HepG2 (cell line): ENCODE measurements around the gene EZH1. TPM values are rescaled to one million over a fixed set of nuclear protein-coding genes. Genes with fewer than 3 reads are reported as not detected.

Experiments used
- FOSL2 ChIP-seq: sonication (generic); formaldehyde crosslinking; IDR thresholded peaks from 2 replicates; pipeline ENCODE4 v1.4.0; 2020; ENCODE audit warnings: missing genetic modification reagents
- HHEX ChIP-seq: IDR thresholded peaks from 2 replicates; pipeline ENCODE4 v1.6.1; 2016; ENCODE audit warnings: control low read depth
- JUN ChIP-seq: sonication (generic); formaldehyde crosslinking; IDR thresholded peaks from 2 replicates; pipeline ENCODE4 v1.4.0; 2020; ENCODE audit warnings: mild to moderate bottlenecking, missing genetic modification reagents
- NFYB ChIP-seq: sonication (generic); formaldehyde crosslinking; IDR thresholded peaks from 2 replicates; pipeline ENCODE4 v1.4.0; 2020; ENCODE audit warnings: missing genetic modification reagents
- RAD21 ChIP-seq: fragments of 450-650 bp; formaldehyde crosslinking; IDR thresholded peaks from 2 replicates; pipeline ENCODE4 v1.5.0; 2020; ENCODE audit warnings: mild to moderate bottlenecking
- RAD51 ChIP-seq: fragments of 450-650 bp; IDR thresholded peaks from 2 replicates; pipeline ENCODE4 v1.6.1; 2016; ENCODE audit warnings: borderline replicate concordance
- RBM22 ChIP-seq: fragments of 200-400 bp; formaldehyde crosslinking; optimal IDR thresholded peaks from 2 replicates; pipeline ENCODE3; 2017; ENCODE audit warnings: mild to moderate bottlenecking, low read length, moderate library complexity
- RCOR2 ChIP-seq: IDR thresholded peaks from 2 replicates; pipeline ENCODE4 v1.6.1; 2016; ENCODE audit warnings: missing biosample characterization, missing genetic modification reagents
- SIN3A ChIP-seq: IDR thresholded peaks from 2 replicates; pipeline ENCODE4 v1.6.1; 2011; ENCODE audit warnings: low read depth, mild to moderate bottlenecking, control low read depth, low read length, borderline replicate concordance
- SNRNP70 ChIP-seq: fragments of 200-400 bp; formaldehyde crosslinking; IDR thresholded peaks from 2 replicates; pipeline ENCODE4 v1.6.1; 2017; ENCODE audit warnings: mild to moderate bottlenecking, low read depth, low read length, moderate library complexity
- STAG1 ChIP-seq: sonication (generic); formaldehyde crosslinking; IDR thresholded peaks from 2 replicates; pipeline ENCODE4 v1.4.0; 2020; ENCODE audit warnings: missing genetic modification reagents
- TOPORS ChIP-seq: sonication (generic); formaldehyde crosslinking; IDR thresholded peaks from 2 replicates; pipeline ENCODE4 v1.8.0; 2023; ENCODE audit warnings: mild to moderate bottlenecking, missing genetic modification reagents
- ZNF12 ChIP-seq: sonication (generic); formaldehyde crosslinking; IDR thresholded peaks from 2 replicates; pipeline ENCODE4 v1.5.0; 2020; ENCODE audit warnings: missing genetic modification reagents
- ZNF253 ChIP-seq: sonication (generic); formaldehyde crosslinking; IDR thresholded peaks from 2 replicates; pipeline ENCODE4 v1.8.0; 2022; ENCODE audit warnings: mild to moderate bottlenecking, missing genetic modification reagents, borderline replicate concordance
- ZNF619 ChIP-seq: sonication (generic); formaldehyde crosslinking; IDR thresholded peaks from 2 replicates; pipeline ENCODE4 v1.4.0; 2020; ENCODE audit warnings: mild to moderate bottlenecking, missing genetic modification reagents
- ZSCAN31 ChIP-seq: sonication (generic); formaldehyde crosslinking; IDR thresholded peaks from 2 replicates; pipeline ENCODE4 v1.5.0; 2020; ENCODE audit warnings: low read depth, mild to moderate bottlenecking, missing genetic modification reagents
- ZZZ3 ChIP-seq: sonication (generic); formaldehyde crosslinking; IDR thresholded peaks from 2 replicates; pipeline ENCODE4 v1.4.0; 2020; ENCODE audit warnings: missing genetic modification reagents, mild to moderate bottlenecking, borderline replicate concordance
- polyA plus RNA-seq, 8 experiments: library from polyadenylated mRNA; depleted of rRNA in 3 of 8; stranded (reverse) in 7 of 8; unstranded in 1 of 8; fragments of >200 nt; fragmentation: Illumina TruSeq in 4 of 8; extraction: Trizol in 4 of 8; gene quantifications; 2 replicates each; pipeline versions ENCODE4 v1.2.1 to v1.2.3, GENCODE V29; 2011 to 2016; ENCODE audit warnings: low read depth in 4 of 8, missing spikeins in 1 of 8, mixed read lengths in 1 of 8; ENCODE audit not compliant: insufficient read depth in 1 of 8
- total RNA-seq, 5 experiments: library from RNA; depleted of rRNA; stranded (reverse); fragments of >200 nt; fragmentation: Illumina TruSeq; extraction: Trizol; gene quantifications; 2 replicates each; pipeline ENCODE4 v1.2.3, GENCODE V29; 2016; ENCODE audit warnings: low read depth in 1 of 5
- TF ChIP-seq, protein P1 (sequence below), 2 experiments: fragments of 450-650 bp in 1 of 2; sonication (generic) in 1 of 2; formaldehyde crosslinking in 1 of 2; IDR thresholded peaks; 2 replicates each; pipeline versions ENCODE4 v1.6.1 to v1.8.0; 2016 to 2022; ENCODE audit warnings: antibody characterized with exemption in 1 of 2, mild to moderate bottlenecking in 1 of 2, missing genetic modification reagents in 1 of 2
- TF ChIP-seq, protein P2 (sequence below): sonication (generic); formaldehyde crosslinking; IDR thresholded peaks from 2 replicates; pipeline ENCODE4 v1.8.1; 2023; ENCODE audit warnings: missing genetic modification reagents, mild to moderate bottlenecking, borderline replicate concordance
- TF ChIP-seq, protein P3 (sequence below): sonication (generic); formaldehyde crosslinking; IDR thresholded peaks from 2 replicates; pipeline ENCODE4 v1.4.0; 2020; ENCODE audit warnings: mild to moderate bottlenecking, missing genetic modification reagents
- TF ChIP-seq, protein P4 (sequence below): IDR thresholded peaks from 2 replicates; pipeline ENCODE4 v1.6.1; 2016

EZH1 gene
- total and polyA plus RNA-seq, 2 of the 13 experiments (the other 11 are each of a cell fraction or from before 2014, with no cell fraction given), result 11.6 to 24.0 TPM

DNA sequence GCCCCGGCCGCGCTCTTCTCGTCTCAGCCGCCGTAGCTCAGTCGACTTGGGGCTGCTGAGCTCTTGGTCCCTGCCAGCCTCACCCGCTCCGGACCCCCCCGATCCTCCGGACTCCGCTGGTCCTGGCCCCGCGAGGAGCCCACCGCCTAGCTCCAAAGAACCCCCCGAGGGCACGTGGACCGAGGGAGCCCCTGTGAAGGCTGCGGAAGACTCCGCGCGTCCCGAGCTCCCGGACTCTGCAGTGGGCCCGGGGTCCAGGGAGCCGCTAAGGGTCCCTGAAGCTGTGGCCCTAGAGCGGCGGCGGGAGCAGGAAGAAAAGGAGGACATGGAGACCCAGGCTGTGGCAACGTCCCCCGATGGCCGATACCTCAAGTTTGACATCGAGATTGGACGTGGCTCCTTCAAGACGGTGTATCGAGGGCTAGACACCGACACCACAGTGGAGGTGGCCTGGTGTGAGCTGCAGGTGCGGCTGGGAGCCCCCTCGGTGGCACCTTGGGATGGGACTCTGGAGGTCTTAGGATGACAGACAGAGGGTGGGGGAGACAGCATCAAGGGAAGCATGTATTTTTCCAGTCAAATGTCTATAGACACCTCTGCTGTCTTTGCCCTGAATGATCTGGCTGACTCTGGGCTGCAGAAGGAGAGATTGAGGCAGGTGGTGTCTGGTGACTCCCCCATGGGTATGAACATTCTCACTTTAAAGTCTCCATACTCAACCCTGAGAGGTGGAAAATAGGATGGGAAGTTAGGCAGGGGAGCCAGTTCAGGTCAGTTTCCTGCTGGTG, 36.2 kb upstream of the EZH1 start (continued):
- TF ChIP-seq, protein P1, sequence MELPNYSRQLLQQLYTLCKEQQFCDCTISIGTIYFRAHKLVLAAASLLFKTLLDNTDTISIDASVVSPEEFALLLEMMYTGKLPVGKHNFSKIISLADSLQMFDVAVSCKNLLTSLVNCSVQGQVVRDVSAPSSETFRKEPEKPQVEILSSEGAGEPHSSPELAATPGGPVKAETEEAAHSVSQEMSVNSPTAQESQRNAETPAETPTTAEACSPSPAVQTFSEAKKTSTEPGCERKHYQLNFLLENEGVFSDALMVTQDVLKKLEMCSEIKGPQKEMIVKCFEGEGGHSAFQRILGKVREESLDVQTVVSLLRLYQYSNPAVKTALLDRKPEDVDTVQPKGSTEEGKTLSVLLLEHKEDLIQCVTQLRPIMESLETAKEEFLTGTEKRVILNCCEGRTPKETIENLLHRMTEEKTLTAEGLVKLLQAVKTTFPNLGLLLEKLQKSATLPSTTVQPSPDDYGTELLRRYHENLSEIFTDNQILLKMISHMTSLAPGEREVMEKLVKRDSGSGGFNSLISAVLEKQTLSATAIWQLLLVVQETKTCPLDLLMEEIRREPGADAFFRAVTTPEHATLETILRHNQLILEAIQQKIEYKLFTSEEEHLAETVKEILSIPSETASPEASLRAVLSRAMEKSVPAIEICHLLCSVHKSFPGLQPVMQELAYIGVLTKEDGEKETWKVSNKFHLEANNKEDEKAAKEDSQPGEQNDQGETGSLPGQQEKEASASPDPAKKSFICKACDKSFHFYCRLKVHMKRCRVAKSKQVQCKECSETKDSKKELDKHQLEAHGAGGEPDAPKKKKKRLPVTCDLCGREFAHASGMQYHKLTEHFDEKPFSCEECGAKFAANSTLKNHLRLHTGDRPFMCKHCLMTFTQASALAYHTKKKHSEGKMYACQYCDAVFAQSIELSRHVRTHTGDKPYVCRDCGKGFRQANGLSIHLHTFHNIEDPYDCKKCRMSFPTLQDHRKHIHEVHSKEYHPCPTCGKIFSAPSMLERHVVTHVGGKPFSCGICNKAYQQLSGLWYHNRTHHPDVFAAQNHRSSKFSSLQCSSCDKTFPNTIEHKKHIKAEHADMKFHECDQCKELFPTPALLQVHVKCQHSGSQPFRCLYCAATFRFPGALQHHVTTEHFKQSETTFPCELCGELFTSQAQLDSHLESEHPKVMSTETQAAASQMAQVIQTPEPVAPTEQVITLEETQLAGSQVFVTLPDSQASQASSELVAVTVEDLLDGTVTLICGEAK (IDR thresholded peaks at IDR 0.05), result no peak
- TF ChIP-seq, protein P1 (CRISPR knock-in tag; IDR thresholded peaks at IDR 0.05), result no peak; the same call in 1 of the 2 replicates
- TF ChIP-seq SIN3A, result no peak
- TF ChIP-seq, protein P2, sequence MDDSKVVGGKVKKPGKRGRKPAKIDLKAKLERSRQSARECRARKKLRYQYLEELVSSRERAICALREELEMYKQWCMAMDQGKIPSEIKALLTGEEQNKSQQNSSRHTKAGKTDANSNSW (CRISPR knock-in tag), result no peak
- TF ChIP-seq RAD21 (CRISPR knock-in tag), result no peak; the same call in 1 of the 2 replicates
- TF ChIP-seq ZNF253 (CRISPR knock-in tag), result no peak
- TF ChIP-seq FOSL2 (CRISPR knock-in tag), result no peak
- TF ChIP-seq RBM22, result peak; percentile 58
- TF ChIP-seq, protein P3, sequence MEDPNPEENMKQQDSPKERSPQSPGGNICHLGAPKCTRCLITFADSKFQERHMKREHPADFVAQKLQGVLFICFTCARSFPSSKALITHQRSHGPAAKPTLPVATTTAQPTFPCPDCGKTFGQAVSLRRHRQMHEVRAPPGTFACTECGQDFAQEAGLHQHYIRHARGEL (CRISPR knock-in tag), result 0 out of 2 replicates have a peak, but pooled peaks have one; percentile 52
- no peak for TF ChIP-seq TOPORS
- TF ChIP-seq JUN (CRISPR knock-in tag), result no peak
- 0 out of 2 replicates have a peak, but pooled peaks have one; percentile 17 for TF ChIP-seq ZNF619
- no peak for TF ChIP-seq SNRNP70
- TF ChIP-seq, protein P4, sequence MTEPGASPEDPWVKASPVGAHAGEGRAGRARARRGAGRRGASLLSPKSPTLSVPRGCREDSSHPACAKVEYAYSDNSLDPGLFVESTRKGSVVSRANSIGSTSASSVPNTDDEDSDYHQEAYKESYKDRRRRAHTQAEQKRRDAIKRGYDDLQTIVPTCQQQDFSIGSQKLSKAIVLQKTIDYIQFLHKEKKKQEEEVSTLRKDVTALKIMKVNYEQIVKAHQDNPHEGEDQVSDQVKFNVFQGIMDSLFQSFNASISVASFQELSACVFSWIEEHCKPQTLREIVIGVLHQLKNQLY (CRISPR knock-in tag), result 0 out of 2 replicates have a peak, but pooled peaks have one; percentile 9
- no peak for TF ChIP-seq STAG1 (CRISPR knock-in tag)
- no peak for TF ChIP-seq RCOR2 (CRISPR knock-in tag)
- 0 out of 2 replicates have a peak, but pooled peaks have one; percentile 49 for TF ChIP-seq ZZZ3 (CRISPR knock-in tag)
- TF ChIP-seq ZSCAN31 (CRISPR knock-in tag), result no peak
- peak; percentile 7; the same call in 1 of the 2 replicates for TF ChIP-seq ZNF12
- no peak for TF ChIP-seq RAD51
- no peak for TF ChIP-seq HHEX (CRISPR knock-in tag)
- no peak for TF ChIP-seq NFYB (CRISPR knock-in tag)
